Measurements from ENCODE around the gene PLK3. TPM values are rescaled to one million over a fixed set of nuclear protein-coding genes. Genes with fewer than 3 reads are reported as not detected.

PLK3 gene
- total and polyA plus RNA-seq, 2 experiments from 2014 or later: 18.2 to 40.1 TPM

GRCh38 chr1:44801491-44802305 lies 1.5 kb downstream of the PLK3 start:
- no peaks in the 10 kb centered on the region for H3K9me3 ChIP-seq (ENCODE audit: low read depth)
- H3K27ac ChIP-seq: no peak overlapping the region
- no peaks in the 10 kb centered on the region for H4K20me1 ChIP-seq (ENCODE audit: insufficient read depth, poor library complexity, severe bottlenecking)
- 71% methylated on average over 12 of the region's 13 CpGs for WGBS (ENCODE audit: low lambda C conversion rate, missing lambda C conversion rate)
- H3K4me1 ChIP-seq (ENCODE audit: insufficient read depth): peaks cover 3% of the 10 kb centered on the region
- H3K4me3 ChIP-seq: no peak overlapping the region
- H3K9me2 ChIP-seq (replicated peaks; ENCODE audit: insufficient read depth): no peaks in the 10 kb centered on the region
- no peak overlapping the region for H2AFZ ChIP-seq
- peak overlapping the region; percentile 94 for H3K4me2 ChIP-seq
- no peaks in the 10 kb centered on the region for H3K36me3 ChIP-seq (replicated peaks; ENCODE audit: insufficient read depth, low read depth)
- peak; percentile 25 for DNase-seq (ENCODE audit: low spot score)
- no peak for TF ChIP-seq CTCF (IDR thresholded peaks at IDR 0.05; ENCODE audit: poor library complexity)
- peaks cover 10% of the 10 kb centered on the region for H3K79me2 ChIP-seq
- no peaks in the 10 kb centered on the region for H3K27me3 ChIP-seq

GRCh38 chr1:44802306-44803061 lies 2.3 kb downstream of the PLK3 start:
- no peak overlapping the region for H3K27ac ChIP-seq
- no peak overlapping the region for H3K4me3 ChIP-seq
- H4K20me1 ChIP-seq (ENCODE audit: insufficient read depth, poor library complexity, severe bottlenecking): no peaks in the 10 kb centered on the region
- no peaks in the 10 kb centered on the region for H3K9me3 ChIP-seq (ENCODE audit: low read depth)
- no peak overlapping the region for H2AFZ ChIP-seq
- H3K27me3 ChIP-seq: no peaks in the 10 kb centered on the region
- TF ChIP-seq EZH2 (IDR thresholded peaks at IDR 0.05; ENCODE audit: borderline replicate concordance) (no peak), EZH2phosphoT487 (IDR thresholded peaks at IDR 0.05; ENCODE audit: low read depth, severe bottlenecking, unreplicated experiment) (no peak), CTCF (IDR thresholded peaks at IDR 0.05; ENCODE audit: poor library complexity) (no peak)
- H3K9me2 ChIP-seq (replicated peaks; ENCODE audit: insufficient read depth): no peaks in the 10 kb centered on the region
- peak overlapping the region; percentile 94 for H3K4me2 ChIP-seq
- H3K4me1 ChIP-seq (ENCODE audit: insufficient read depth): peaks cover 9% of the 10 kb centered on the region
- DNase-seq (ENCODE audit: low spot score): peak; percentile 16
- peaks cover 10% of the 10 kb centered on the region for H3K79me2 ChIP-seq
- whole genome bisulfite sequencing (ENCODE audit: low lambda C conversion rate, missing lambda C conversion rate): 88% methylated on average over 13 of the region's 13 CpGs
- no peaks in the 10 kb centered on the region for H3K36me3 ChIP-seq (replicated peaks; ENCODE audit: insufficient read depth, low read depth)

- no peak overlapping the region for H3K4me2 ChIP-seq
- no peaks in the 10 kb centered on the region for H4K20me1 ChIP-seq (ENCODE audit: insufficient read depth, poor library complexity, severe bottlenecking)
- H2AFZ ChIP-seq: no peak overlapping the region
- TF ChIP-seq EZH2phosphoT487 (IDR thresholded peaks at IDR 0.05; ENCODE audit: low read depth, severe bottlenecking, unreplicated experiment): no peak
- TF ChIP-seq CTCF (IDR thresholded peaks at IDR 0.05; ENCODE audit: poor library complexity): no peak
- TF ChIP-seq EZH2 (IDR thresholded peaks at IDR 0.05; ENCODE audit: borderline replicate concordance): no peak
- no peak overlapping the region for H3K4me3 ChIP-seq
- no peak overlapping the region for H3K27ac ChIP-seq
- H3K36me3 ChIP-seq (replicated peaks; ENCODE audit: insufficient read depth, low read depth): no peaks in the 10 kb centered on the region
- peaks cover 14% of the 10 kb centered on the region for H3K4me1 ChIP-seq (ENCODE audit: insufficient read depth)
- peaks cover 10% of the 10 kb centered on the region for H3K79me2 ChIP-seq
- no peak for DNase-seq (ENCODE audit: low spot score)
- 94% methylated on average over 9 of the region's 9 CpGs for WGBS (ENCODE audit: low lambda C conversion rate, missing lambda C conversion rate)
- no peaks in the 10 kb centered on the region for H3K9me2 ChIP-seq (replicated peaks; ENCODE audit: insufficient read depth)
- H3K9me3 ChIP-seq (ENCODE audit: low read depth): no peaks in the 10 kb centered on the region
- H3K27me3 ChIP-seq: no peaks in the 10 kb centered on the region
Measured at GRCh38 chr1:44803062-44803311, 2.8 kb downstream of the PLK3 start.

Measured in hepatocyte (in vitro differentiated cells).